Measurements from ENCODE around the gene C5AR2. TPM values are rescaled to one million over a fixed set of nuclear protein-coding genes. Genes with fewer than 3 reads are reported as not detected.

C5AR2 gene
- not detected in 2 replicates for total RNA-seq

GRCh38 chr19:47331931-47332547, at the start of gene C5AR2:
Gene C5AR2 (plus strand): TSS chr19:47332175. CDS start chr19:47340800, 8,625 bp downstream.

DNA sequence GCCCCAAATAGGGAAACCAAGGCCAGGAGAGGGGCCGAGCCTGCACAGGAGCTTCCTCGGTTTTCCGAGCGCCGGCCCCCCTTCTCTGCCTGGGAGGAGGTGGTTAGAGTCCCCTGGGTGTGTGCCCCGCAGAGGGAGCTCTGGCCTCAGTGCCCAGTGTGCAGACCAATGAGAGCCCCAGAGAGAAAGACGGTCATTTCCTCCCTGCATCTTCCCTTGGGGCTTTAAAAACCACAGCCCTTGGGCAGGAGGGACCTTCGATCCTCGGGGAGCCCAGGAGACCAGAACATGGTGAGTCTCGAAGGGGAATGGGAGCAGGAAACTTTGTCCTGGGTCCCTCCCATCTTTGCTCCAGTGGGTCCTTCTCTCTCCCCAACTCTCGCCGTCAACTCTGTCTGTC, 22.4 kb upstream of the C5AR2 start, which contains the start of gene C5AR1:
C5AR1 (plus strand) TSS at position 254 of the 400 bp plus-strand sequence; CDS start at position 289, 35 bp downstream.

GRCh38 chr19:47348819-47349795, 17.1 kb downstream of the C5AR2 start, which contains the start of gene DHX34:
Gene DHX34 (plus strand): TSS chr19:47349315. CDS start chr19:47353031, 3,716 bp downstream.

Other genes starting within 250 kb of the C5AR2 start
- 10.4 and 14.1 TPM in 2 replicates for gene ZC3H4, start 218.4 kb upstream of the C5AR2 start, total RNA-seq
- 187 and 214 TPM in 2 replicates for gene SAE1, start 201.3 kb upstream of the C5AR2 start, total RNA-seq
- 12.0 and 17.2 TPM in 2 replicates for gene BBC3, start 101.0 kb upstream of the C5AR2 start, total RNA-seq
- gene CCDC9, start 75.7 kb upstream of the C5AR2 start, total RNA-seq = 3.5 and 6.5 TPM in 2 replicates
- 0.65 TPM in 1 of 2 replicates, not detected in the other for gene INAFM1, start 57.3 kb upstream of the C5AR2 start, total RNA-seq
- not detected in 2 replicates for gene C5AR1, start 22.3 kb upstream of the C5AR2 start, total RNA-seq
- 6.5 and 8.7 TPM in 2 replicates for gene DHX34, start 17.1 kb downstream of the C5AR2 start, total RNA-seq
- gene MEIS3, start 87.4 kb downstream of the C5AR2 start, total RNA-seq = 0.32 and 0.46 TPM in 2 replicates
- not detected in 2 replicates for gene SLC8A2, start 139.7 kb downstream of the C5AR2 start, total RNA-seq
- 3.9 and 5.2 TPM in 2 replicates for gene KPTN, start 152.0 kb downstream of the C5AR2 start, total RNA-seq
- 64.6 and 126 TPM in 2 replicates for gene NAPA, start 182.9 kb downstream of the C5AR2 start, total RNA-seq
- under 0.01 TPM in 1 of 2 replicates, not detected in the other for gene ZNF541, start 241.0 kb downstream of the C5AR2 start, total RNA-seq